Stomach (tissue), 4 donors: ENCODE results near the gene SCGB3A2.

Experiments
- CTCF ChIP-seq, 7 experiments: fragments of 450-650 bp in 4 of 7; fragments of 200-600 bp in 3 of 7; sonication (generic) in 3 of 7; IDR thresholded peaks; one replicate each; pipeline ENCODE4 v1.5.1; 2016 to 2019; ENCODE audit warnings: antibody characterized with exemption in 7 of 7, control low read depth in 2 of 7, mild to moderate bottlenecking in 1 of 7
- EP300 ChIP-seq: sonication (generic); formaldehyde crosslinking; IDR thresholded peaks from one replicate; pipeline ENCODE4 v1.6.1; 2017; ENCODE audit warnings: antibody characterized with exemption

- TF ChIP-seq CTCF (IDR thresholded peaks at IDR 0.05) (no peak), EP300 (no peak)
Observed at GRCh38 chr5:147856801-147857200, 21.7 kb upstream of the SCGB3A2 start.
